ENCODE measurements around the gene CHRNA9.
"Not testable (repeated sequence)": the region's sequence is repeated elsewhere in the genome, so short reads cannot be mapped to it uniquely, and the experiment has no call there.

CHRNA9 gene

GRCh38 chr4:40334591-40335524 lies at the start of gene CHRNA9:
TSS of gene CHRNA9 (plus strand) at chr4:40335333. CDS start at chr4:40335468, 135 bp downstream.
- DNase-seq (ENCODE audit: low read depth): no peak

GRCh38 chr4:40285692-40286091 lies 49.4 kb upstream of the CHRNA9 start:
- no peak for DNase-seq (ENCODE audit: low read depth)

GRCh38 chr4:40288566-40288965 lies 46.6 kb upstream of the CHRNA9 start:
- DNase-seq (ENCODE audit: low read depth): no peak

GRCh38 chr4:40289366-40290188 lies 45.6 kb upstream of the CHRNA9 start:
- DNase-seq (ENCODE audit: low read depth): peak; percentile 42

- peak; percentile 5 for DNase-seq (ENCODE audit: low read depth)
These were observed 44.4 kb upstream of the CHRNA9 start for GRCh38 chr4:40290611-40291186.

GRCh38 chr4:40292313-40292759 lies 42.8 kb upstream of the CHRNA9 start:
- DNase-seq (ENCODE audit: low read depth): peak; percentile 24

GRCh38 chr4:40294339-40294738 lies 40.8 kb upstream of the CHRNA9 start:
- DNase-seq (ENCODE audit: low read depth): no peak

GRCh38 chr4:40295030-40295429 lies 40.1 kb upstream of the CHRNA9 start:
- not testable (repeated sequence) for DNase-seq (ENCODE audit: low read depth)

GRCh38 chr4:40295572-40295971 lies 39.6 kb upstream of the CHRNA9 start:
- no peak for DNase-seq (ENCODE audit: low read depth)

GRCh38 chr4:40299126-40299525 lies 36.0 kb upstream of the CHRNA9 start:
- no peak for DNase-seq (ENCODE audit: low read depth)

GRCh38 chr4:40299811-40300292 lies 35.3 kb upstream of the CHRNA9 start:
- peak; percentile 31 for DNase-seq (ENCODE audit: low read depth)

- no peak for DNase-seq (ENCODE audit: low read depth)
These were observed 34.6 kb upstream of the CHRNA9 start for GRCh38 chr4:40300371-40301162.

- DNase-seq (ENCODE audit: low read depth): no peak
These were observed 33.5 kb upstream of the CHRNA9 start for GRCh38 chr4:40301603-40302002.

GRCh38 chr4:40303751-40304150 lies 31.4 kb upstream of the CHRNA9 start:
- DNase-seq (ENCODE audit: low read depth): no peak

- no peak for DNase-seq (ENCODE audit: low read depth)
These were observed 29.6 kb upstream of the CHRNA9 start for GRCh38 chr4:40305328-40306170.

GRCh38 chr4:40306226-40306625 lies 28.9 kb upstream of the CHRNA9 start:
- DNase-seq (ENCODE audit: low read depth): no peak

- no peak for DNase-seq (ENCODE audit: low read depth)
These were observed 28.2 kb upstream of the CHRNA9 start for GRCh38 chr4:40306976-40307375.

- no peak for DNase-seq (ENCODE audit: low read depth)
These were observed 27.3 kb upstream of the CHRNA9 start for GRCh38 chr4:40307627-40308497.

GRCh38 chr4:40308528-40309122 lies 26.5 kb upstream of the CHRNA9 start:
- DNase-seq (ENCODE audit: low read depth): no peak
